Brain microvascular endothelial cell (primary cell): Measurements from ENCODE around the gene TRIM58.

Source experiments
- DNase-seq: peaks from one replicate; pipeline ENCODE4 v3.0.0-alpha.2; 2020
- H3K27ac ChIP-seq: fragments of 250-450 bp; sonication (Bioruptor Pico); 2 replicates; pipeline ENCODE4 v1.5.1; 2020; ENCODE audit warnings: mild to moderate bottlenecking, moderate library complexity
- H3K27me3 ChIP-seq: fragments of 250-450 bp; sonication (Bioruptor Pico); replicated peaks from 2 replicates; pipeline ENCODE4 v1.5.1; 2020; ENCODE audit warnings: mild to moderate bottlenecking
- H3K36me3 ChIP-seq: fragments of 250-450 bp; sonication (Bioruptor Pico); replicated peaks from 2 replicates; pipeline ENCODE4 v1.5.1; 2020; ENCODE audit warnings: mild to moderate bottlenecking
- H3K4me3 ChIP-seq: 2 replicates; pipeline ENCODE4 v1.5.1; 2011; ENCODE audit warnings: low read depth, mild to moderate bottlenecking, control low read depth, low read length, moderate library complexity
- in situ Hi-C: cut with HindIII; loops from 2 replicates; pipeline ENCODE4 v1.10.0; 2017; ENCODE audit warnings: low sequenced_read_pairs, low pct_ligation_motif_present
- TF ChIP-seq, protein P1 (sequence below): IDR thresholded peaks from 2 replicates; pipeline ENCODE4 v1.5.1; 2011; ENCODE audit warnings: low read depth, mild to moderate bottlenecking, moderate library complexity, low read length, control low read depth, inconsistent platforms; ENCODE audit errors: missing control alignments

The TRIM58 gene

DNA sequence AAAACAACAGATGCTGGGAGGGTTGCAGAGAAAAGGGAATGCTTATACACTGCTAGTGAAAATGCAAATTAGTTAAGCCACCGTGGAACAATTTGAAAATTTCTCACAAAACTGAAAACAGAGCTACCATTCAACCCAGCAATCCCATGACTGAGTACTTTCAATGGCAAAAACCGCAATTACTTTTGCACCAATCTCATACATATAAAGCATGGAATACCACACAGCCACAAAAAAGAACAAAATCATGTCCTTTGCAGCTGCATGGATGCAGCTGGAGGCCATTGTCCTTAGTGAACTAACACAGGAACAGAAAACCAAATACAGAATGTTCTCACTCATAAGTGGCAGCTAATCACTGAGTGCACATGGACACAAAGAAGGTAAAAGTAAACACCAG lies 56.8 kb downstream of the TRIM58 start:
- H3K36me3 ChIP-seq = no peaks in the 10 kb centered on the region
- no peak for DNase-seq
- no peaks in the 10 kb centered on the region for H3K27me3 ChIP-seq
- in situ Hi-C loops = no loop called here
- TF ChIP-seq, protein P1, sequence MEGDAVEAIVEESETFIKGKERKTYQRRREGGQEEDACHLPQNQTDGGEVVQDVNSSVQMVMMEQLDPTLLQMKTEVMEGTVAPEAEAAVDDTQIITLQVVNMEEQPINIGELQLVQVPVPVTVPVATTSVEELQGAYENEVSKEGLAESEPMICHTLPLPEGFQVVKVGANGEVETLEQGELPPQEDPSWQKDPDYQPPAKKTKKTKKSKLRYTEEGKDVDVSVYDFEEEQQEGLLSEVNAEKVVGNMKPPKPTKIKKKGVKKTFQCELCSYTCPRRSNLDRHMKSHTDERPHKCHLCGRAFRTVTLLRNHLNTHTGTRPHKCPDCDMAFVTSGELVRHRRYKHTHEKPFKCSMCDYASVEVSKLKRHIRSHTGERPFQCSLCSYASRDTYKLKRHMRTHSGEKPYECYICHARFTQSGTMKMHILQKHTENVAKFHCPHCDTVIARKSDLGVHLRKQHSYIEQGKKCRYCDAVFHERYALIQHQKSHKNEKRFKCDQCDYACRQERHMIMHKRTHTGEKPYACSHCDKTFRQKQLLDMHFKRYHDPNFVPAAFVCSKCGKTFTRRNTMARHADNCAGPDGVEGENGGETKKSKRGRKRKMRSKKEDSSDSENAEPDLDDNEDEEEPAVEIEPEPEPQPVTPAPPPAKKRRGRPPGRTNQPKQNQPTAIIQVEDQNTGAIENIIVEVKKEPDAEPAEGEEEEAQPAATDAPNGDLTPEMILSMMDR = no peak
- H3K27ac ChIP-seq = no peak overlapping the region
- H3K4me3 ChIP-seq = no peak overlapping the region

DNA sequence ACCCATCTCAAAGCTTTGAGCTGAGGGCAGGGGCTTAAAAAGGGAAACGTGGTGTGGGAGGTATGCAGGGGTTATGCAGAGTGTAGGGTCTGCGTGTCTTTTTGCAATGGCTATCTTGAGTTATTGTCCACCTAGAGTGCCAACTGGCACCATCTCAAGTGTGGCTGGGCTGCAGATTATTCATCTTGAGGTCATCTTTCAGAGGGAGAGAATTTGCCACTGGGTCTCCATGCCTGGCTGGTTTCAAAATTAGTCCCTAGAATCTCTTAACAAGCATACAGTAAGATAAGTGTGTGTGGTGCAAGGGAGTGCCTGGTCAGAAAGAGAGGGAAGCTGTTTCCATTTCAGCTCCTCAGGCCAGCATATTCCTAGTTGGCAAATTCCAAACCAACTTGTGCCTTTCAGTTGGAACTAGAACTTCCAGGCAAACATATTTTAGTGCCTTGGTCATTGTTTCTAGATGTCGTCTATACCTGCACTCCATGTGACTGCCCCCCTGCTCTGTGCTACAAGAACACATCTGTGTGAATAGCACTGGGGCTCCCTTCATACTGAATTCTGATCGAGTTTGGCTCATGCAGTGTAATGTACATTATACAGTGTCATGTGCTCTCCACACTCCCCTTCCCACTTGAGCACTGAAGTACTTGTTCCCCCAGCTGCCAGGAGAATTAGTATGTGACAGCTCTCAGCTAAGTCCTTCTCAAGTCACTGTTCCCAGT lies 58.1 kb downstream of the TRIM58 start:
- Histone ChIP-seq H3K4me3 (no peak overlapping the region), H3K27me3 (no peaks in the 10 kb centered on the region), H3K36me3 (no peaks in the 10 kb centered on the region), H3K27ac (no peak overlapping the region)
- TF ChIP-seq, protein P1 = no peak
- in situ Hi-C loops = no loop called here
- no peak for DNase-seq

DNA sequence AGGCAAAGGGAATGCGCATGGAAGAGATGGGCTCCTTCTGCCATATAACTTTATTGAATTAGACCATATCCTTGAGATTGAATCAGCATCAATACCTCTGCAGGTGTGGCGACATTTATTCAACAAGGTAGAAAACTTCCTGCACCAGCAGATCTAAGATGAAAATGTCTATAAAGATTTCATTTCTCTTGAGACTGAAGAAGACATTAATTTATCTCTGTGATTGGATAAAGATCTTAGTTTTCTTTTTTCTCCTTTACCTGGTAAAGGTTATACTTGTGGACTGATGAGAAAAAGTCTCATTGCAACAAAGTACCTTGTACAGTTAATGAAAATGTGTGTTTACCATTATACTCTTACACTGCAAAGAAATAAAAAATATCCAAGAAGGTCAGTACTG lies 63.0 kb downstream of the TRIM58 start, which contains the start of gene OR2T8:
Gene OR2T8 (plus strand): TSS at position 301 of the 400 bp plus-strand sequence. CDS start 766 bp downstream, outside the sequence.
- H3K27me3 ChIP-seq = no peaks in the 10 kb centered on the region
- DNase-seq = no peak
- no peak within 1 kb of the TSS for H3K4me3 ChIP-seq
- TF ChIP-seq, protein P1 = no peak
- in situ Hi-C loops = no loop called here
- H3K36me3 ChIP-seq = no peaks in the 10 kb centered on the region
- H3K27ac ChIP-seq = no peak within 1 kb of the TSS

DNA sequence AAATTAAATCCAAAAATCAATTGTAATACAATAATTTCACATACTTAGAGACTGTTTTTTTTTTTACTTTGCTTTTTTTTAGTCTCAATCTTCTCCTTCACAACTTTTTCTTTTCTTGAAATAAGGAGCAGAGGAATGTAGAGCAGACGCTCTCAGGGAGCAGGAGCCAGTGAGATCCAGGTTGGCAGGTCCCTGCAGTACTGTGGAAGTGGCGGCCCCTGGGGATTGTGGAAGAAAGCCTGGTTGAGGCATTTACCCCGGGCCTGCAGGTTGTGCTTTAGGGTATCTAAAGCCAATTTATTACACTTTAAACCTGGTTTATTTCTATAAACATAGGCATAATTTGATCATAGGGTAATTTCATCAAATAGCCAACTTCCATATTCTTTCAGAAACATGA lies 67.0 kb downstream of the TRIM58 start:
- Histone ChIP-seq H3K27me3 (no peaks in the 10 kb centered on the region), H3K36me3 (no peaks in the 10 kb centered on the region), H3K4me3 (no peak overlapping the region), H3K27ac (no peak overlapping the region)
- in situ Hi-C loops = no loop called here
- no peak for DNase-seq
- TF ChIP-seq, protein P1 = no peak

DNA sequence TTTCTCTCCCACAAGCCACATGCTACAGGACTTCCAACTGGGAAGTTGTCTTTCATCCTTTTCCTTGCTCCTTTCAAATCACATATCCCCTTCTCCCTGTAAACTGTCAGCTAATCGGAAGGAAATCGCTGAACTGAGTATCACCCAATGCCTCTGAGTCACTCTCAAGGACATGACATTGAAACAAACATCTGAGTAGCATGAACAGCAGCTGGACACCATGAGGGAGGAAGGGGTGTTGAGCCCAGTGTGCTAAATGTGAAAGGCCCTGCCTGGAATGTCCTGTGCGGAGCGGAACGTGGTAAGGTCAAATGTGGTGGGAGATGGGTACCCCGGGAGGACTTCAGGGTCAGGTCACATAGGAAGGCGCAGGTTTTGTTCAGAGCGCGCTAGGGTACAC lies 67.9 kb downstream of the TRIM58 start, which contains the start of gene OR2AJ1:
Gene OR2AJ1 (plus strand): TSS at position 22 of the 400 bp plus-strand sequence. CDS start 8,880 bp downstream, outside the sequence.
- TF ChIP-seq, protein P1 = no peak
- Histone ChIP-seq H3K36me3 (no peaks in the 10 kb centered on the region), H3K4me3 (no peak within 1 kb of the TSS), H3K27ac (no peak within 1 kb of the TSS), H3K27me3 (no peaks in the 10 kb centered on the region)
- in situ Hi-C loops = no loop called here
- no peak for DNase-seq
